ENCODE data around the gene CASP1.

- TF ChIP-seq, protein P1, sequence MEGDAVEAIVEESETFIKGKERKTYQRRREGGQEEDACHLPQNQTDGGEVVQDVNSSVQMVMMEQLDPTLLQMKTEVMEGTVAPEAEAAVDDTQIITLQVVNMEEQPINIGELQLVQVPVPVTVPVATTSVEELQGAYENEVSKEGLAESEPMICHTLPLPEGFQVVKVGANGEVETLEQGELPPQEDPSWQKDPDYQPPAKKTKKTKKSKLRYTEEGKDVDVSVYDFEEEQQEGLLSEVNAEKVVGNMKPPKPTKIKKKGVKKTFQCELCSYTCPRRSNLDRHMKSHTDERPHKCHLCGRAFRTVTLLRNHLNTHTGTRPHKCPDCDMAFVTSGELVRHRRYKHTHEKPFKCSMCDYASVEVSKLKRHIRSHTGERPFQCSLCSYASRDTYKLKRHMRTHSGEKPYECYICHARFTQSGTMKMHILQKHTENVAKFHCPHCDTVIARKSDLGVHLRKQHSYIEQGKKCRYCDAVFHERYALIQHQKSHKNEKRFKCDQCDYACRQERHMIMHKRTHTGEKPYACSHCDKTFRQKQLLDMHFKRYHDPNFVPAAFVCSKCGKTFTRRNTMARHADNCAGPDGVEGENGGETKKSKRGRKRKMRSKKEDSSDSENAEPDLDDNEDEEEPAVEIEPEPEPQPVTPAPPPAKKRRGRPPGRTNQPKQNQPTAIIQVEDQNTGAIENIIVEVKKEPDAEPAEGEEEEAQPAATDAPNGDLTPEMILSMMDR (IDR thresholded peaks at IDR 0.05) = no peak
- TF ChIP-seq POLR2AphosphoS5 (IDR thresholded peaks at IDR 0.05) = no peak
Measured at GRCh38 chr11:105081412-105082150, 46.6 kb upstream of the CASP1 start.

Measured in transverse colon (tissue), 4 donors.